HG03378 (cell line): ENCODE results near the gene SGIP1.
"Not testable (repeated sequence)": the region's sequence is repeated elsewhere in the genome, so short reads cannot be mapped to it uniquely, and the experiment has no call there.

Experiments used
- ATAC-seq: cut with Tn5 transposase; IDR thresholded peaks from one replicate; pipeline ENCODE4 v1.9.1; 2021; ENCODE audit warnings: mild to moderate bottlenecking, moderate library complexity; ENCODE audit not compliant: unreplicated experiment

Gene SGIP1

DNA sequence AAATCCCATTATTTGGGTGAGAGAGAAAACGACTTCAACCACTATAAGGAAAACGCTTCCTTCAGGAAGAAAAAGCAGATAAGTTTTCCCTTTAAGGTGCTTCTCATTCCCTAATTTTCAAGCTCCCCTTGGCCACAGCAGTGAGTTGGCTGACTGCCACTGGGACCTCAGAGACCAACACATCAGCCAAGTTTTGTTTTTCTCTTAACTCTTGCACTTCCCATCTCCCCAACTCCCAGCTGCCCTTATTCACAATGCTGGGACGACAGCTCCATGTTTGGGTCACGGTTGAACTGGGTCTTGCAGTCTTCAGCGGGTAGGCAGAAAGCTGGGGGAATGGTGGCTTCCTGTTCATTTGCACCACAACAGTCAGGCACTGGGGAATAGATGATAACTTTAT is 18.9 kb downstream of the SGIP1 start:
- ATAC-seq, result no peak

DNA sequence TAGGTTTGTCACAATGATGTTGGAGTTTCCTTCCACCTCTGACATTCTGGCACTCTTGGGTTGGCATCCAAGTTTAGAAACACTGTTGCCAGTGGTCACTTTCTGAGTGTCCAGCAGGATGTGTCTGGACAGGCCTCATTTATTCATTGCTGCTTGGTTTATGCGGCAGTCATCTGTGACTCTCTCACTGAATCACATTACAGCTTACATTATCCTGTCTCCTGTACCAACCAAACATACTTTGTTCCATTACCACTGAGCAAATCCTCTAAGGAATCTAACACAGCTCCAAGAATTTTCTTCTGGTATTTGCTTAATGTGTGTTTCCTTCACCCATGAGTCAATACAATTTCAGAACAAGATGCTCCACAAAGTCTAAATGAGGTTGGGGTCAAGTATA is 19.9 kb downstream of the SGIP1 start:
- no peak for ATAC-seq

DNA sequence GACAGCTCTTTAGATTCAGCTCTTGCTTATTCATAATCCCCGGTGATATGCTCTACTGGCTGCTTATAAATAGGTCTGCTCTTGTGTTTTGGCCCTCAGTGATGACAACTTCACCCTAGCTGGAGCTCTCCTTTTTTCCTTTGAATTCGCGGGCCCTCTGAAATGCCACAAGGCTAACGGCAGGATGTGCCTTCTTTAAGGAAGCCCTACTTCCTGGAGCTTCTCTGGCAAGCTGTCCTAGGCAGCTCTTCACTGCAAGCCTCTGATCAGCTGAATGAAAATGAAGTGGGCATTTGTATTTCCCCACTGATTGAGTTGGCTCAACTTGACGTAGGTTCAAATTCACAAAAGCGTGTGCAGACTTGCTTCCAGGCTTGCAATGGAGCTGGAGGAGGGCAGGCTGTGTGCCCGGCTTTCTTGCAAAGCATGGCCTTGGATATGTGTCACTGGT is 22.2 kb downstream of the SGIP1 start:
- no peak for ATAC-seq

DNA sequence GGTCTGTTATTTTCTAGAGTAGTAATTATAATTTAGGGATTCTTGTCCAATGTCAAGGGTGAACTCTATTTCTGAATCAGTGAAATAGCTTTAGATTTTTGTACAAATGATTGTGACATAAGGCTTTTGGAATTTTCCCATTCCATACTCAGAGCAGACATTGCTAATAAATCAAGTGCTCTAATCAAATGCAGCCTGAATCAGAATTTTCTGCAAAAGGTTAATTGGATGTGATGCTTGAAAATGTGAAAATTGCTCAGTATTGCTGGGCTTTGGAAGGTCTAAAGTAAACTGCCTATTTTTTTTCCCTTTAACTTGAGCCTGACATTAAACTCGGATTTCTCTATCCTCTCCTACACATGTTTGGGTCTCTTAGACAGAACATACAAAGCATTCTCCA is 23.2 kb downstream of the SGIP1 start:
- no peak for ATAC-seq

DNA sequence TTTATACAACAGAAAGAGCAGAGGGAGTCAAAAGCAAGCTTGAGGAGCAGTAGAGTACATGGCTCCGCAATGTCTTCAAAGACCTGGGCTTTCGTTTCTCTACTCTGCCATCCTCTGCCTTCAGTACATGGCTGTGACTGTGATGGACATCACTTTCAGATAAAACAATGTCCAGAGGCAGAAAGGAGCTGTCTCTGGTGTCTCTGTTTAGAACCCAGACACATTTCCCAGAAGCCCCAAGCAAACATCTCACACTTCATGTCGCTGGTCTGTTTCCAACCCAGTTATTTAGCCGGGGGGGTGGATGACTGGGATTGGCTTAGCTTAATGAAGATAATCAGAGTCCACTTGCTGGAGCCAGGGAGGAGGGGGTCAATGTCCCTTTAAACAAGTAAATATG is 25.6 kb downstream of the SGIP1 start:
- no peak for ATAC-seq

DNA sequence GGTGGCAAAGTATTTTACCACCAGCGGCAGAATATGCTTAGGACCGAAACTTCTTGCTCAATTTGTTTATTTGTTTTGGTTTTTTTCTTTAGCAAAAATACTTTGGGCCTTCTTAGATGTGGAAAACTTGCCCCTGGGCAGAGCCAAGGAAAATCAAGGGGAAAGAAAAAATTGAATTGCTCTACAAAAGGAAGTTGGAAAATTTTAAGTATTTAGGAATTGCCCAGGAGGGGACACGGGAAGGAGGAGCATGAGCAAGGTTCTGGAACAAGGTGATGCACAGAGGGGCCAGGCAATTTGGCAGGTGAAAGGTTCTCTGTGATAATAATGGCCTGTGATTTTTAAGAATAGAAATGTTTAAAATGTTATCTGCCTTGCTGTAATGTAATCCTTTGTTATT is 28.6 kb downstream of the SGIP1 start:
- ATAC-seq, result no peak

DNA sequence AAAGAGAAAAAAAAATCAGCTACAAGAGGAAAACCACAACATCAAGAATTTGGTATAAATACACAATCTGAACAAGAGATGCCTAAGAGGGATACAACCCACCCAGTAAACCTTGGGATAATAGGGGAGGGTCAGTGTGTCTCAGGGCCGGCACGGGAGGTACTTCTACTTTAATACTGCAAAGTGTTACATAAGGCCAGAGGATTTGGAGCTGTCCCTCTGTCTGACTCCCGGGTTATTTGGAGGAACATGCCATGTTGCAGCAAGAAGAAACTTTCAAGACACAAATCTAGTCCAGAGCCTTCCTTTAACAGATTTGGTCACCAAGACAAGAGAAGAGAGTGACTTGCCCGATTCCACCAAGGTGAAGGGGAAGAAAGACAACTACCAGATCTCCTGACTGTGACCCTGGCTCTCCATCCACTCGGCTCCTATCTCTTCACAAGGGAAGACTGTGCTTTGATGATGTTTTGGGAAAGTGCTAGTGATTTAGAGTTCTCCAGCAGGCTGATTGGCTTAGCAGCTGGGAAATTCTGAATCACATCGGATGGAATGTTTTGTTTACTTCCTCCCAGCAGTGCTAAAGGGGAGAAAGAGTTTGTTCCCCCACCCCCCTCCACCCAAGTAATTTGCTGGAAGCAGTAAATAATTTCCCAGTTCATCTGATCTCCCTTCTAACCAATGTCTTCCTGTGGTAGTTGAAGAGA is 29.3 kb downstream of the SGIP1 start:
- ATAC-seq, result no peak

DNA sequence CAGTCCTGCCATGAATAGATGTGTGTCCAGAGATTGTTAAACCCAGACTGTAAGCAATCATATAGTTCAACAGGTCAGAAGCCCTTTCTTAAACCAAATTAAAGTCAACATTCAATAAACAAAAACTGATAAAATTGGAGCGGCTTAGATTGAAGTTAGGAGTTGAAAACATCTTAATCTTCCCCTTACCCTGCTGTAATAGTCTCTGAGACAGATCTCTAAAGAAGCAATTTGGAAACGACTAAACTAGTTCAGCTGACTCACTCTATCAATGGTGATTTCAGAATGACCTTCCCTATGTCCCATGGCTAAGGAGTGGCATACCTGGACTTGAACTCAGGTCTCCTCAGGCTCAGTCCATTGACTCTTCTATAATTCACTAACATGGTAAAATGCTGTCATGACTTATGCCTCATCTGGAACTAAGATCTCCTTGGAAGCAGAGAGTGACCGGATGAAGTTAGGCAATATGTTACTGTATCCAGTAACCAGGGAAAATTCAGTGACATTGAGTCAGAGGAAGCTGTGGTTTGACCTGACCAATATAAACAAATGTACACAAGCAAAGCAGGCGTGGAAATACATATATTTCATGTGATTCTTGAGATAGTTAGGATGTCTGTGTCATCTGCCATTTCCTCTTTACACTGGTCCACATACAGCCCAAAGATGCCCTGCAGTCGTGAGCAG is 30.1 kb downstream of the SGIP1 start:
- no peak for ATAC-seq

DNA sequence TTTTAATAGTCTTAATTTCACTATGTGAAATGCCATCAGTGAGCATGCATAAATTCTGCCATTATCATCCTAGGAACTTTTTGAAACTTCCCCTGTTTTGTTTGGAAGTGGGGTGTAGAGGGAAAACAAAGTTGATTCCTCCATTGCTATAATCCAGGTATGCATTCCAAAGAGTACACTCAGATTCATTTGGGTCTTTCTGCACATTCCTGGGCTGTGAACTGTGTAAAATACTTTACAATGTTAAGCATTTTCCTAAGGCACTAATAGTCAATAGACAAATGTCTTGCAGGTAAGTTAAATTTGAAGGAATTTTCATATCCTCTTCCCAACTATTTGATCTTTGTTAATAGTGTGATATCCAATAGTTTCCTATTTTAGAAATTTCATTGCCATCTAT is 36.2 kb downstream of the SGIP1 start:
- no peak for ATAC-seq

DNA sequence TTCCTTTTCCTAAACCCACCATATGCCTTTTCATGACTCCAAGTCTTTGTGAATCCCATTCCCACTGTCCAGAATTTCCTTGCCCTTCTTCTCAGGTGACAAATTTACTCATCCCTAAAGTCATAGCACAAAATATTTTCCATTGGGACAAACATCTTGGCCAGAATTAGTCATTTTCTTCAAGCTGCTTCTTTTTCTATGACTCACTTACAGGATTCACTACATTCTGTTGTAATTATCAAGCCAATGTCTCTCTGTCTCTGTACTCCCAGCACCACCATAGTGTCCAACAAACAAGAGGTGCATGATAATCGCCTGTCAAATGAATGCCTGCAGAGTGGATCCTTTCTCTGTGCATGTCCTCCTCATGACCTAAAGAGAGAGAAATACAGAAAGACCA is 37.8 kb downstream of the SGIP1 start:
- no peak for ATAC-seq

DNA sequence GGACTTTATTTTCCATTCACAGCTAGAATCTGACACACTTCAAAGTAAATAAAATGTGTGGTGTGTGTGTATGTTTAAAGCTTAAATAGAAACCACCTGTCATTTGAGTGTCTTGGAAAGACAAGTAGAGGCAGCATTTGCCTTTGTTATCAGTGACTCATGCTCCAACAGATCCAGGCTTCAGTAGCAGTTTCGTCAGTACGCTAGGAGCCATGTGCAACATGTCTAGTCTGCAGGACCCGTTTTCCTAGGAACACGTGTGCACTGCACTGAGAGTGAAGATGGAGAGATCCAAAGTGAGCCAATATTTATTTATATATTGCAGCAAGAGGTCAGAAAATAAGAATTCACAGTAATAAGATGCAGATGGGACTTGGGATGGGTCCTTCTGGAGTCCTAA is 41.8 kb downstream of the SGIP1 start:
- ATAC-seq, result no peak

DNA sequence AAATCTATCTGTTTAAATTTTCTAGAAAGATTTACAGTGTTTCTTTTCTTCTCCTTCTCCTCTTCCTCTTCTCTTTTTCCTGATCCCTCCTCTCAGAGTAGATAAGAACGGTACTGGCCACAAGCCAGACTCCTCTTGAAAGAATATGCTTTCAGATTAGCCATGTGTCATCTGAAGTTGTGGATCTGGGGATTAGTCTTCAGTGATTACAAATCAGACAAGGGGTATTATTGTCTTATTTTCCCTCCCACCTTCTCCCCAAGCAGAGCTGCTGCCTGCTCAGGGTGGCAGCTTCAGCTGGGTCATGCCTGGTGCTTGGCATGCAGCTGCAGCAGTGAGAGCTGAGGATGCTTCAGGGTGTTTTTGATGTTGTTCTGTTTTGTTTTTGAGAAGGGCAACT is 42.7 kb downstream of the SGIP1 start:
- ATAC-seq, result no peak

DNA sequence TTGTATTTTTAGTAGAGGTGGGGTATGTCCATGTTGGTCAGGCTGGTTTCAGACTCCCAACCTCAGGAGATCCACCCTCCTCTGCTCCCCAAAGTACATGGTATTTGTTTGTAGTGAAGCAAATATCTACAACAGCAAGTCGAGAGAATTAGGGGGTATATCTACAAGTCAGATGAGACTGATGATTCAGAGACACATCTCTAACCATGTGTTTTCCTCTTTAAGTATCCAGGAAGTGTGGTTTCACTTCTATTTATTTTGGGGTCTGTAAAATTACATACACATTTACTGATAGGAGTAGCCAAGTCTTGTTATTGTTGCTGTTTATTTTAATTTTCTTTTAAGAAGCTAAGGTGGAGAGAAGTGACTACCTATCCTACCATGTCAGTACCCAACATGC is 44.9 kb downstream of the SGIP1 start:
- ATAC-seq, result no peak

DNA sequence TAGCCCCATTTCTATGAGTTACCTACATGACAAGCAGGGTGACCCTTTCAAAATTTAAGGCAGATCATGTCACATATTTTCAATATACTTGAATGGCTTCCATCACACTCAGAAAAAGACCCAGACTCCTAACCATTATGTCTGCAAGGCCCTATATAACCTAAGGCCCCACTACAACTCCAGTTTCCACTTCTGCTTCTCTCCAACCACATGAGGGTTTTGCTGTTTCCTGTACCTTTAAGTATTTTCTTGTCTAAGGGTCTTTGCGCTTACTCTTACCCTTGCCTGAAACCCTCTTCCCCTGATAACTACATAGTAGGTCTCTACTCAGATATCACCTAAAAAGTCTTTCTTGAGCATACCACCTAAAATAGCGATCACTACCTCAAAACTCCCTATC is 46.1 kb downstream of the SGIP1 start:
- no peak for ATAC-seq

DNA sequence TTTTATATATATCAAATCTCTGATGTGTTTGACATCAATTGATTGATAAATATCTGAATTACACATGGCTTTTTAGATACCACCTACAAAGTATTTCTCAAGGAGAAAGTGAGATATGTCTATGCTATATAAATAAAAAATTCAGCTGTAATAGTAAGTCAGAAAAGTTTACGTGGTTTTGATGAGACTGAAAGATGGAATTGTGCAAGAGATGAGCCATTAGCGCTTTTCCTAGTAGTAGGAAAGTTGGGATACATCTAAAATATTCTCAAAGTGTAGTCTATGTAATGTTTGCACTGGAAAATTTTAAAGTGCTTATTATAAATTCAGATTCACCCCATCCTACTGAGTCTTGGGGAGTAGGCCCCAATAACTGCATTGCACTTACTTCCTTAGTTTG is 49.1 kb downstream of the SGIP1 start:
- no peak for ATAC-seq

DNA sequence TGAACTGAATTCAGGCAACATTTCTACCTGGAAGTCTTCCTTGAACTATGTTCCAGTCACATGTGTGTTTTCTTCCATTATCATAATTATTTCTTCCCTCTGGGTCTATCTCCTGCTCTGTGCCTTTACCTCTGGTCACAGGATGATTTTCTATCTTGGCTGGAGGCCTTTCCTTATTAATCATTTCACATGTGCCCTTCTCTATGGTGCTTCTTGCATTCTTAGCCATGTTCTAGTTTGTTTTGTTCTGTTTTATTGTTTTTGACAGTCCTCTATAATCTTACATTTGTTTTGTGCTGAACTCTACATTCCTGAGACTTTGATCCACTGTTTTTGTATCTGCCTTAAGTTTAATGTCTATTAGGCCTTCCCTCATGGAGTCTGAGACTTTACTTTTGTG is 51.0 kb downstream of the SGIP1 start:
- ATAC-seq, result no peak

DNA sequence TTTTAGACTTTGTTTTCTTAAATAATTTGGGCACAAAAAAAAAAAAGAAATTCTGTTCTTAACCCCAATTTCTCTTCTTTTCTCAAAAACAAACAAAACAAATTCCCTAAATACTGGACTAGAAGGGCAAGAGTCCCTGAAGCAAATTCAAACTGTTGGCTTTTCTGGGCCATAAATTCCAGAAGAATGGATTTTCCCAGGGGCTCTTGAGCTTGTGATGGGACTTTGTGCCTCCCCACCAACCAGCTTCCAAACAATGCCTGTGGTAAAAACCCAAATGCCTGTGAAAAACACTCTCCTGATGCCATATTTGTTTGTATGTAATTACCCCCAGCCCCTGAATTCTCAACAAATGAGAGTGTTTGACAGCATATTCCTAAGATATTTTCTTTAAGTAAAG is 55.4 kb downstream of the SGIP1 start:
- ATAC-seq, result no peak

DNA sequence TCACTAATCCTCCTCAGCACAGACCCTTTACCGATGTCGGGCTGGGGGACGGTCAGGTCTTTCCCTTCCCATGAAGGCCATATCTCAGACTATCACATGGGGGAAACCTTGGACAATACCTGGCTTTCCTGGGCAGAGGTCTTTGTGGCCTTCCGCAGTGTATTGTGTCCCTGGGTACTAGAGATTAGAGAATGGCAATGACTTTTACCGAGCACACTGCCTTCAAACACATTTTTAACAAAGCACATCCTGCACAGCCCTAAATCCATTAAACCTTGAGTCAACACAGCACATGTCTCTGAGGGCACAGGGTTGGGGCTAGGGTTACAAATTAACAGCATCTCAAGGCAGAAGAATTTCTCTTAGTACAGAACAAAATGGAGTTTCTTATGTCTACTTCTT is 58.2 kb downstream of the SGIP1 start:
- not testable (repeated sequence) for ATAC-seq

DNA sequence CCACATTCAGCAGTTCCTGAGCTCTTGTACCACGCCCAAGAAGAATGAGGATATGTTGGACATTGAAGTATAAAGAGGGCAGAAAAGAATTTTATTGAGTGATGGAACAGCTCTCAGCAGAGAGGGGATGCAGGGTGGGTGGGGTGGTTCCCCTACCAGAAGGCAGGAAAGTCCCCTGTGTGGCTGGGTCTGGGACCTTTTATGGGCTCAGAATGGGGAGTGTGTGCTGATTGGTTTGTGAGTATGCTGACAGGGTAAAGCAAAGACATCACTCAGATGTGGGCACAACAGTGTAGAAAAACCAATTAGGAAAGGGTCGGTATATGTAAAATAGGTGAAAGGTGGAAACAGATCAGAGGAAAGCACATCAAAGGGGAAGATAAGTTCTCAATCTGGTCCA is 62.2 kb downstream of the SGIP1 start:
- no peak for ATAC-seq

DNA sequence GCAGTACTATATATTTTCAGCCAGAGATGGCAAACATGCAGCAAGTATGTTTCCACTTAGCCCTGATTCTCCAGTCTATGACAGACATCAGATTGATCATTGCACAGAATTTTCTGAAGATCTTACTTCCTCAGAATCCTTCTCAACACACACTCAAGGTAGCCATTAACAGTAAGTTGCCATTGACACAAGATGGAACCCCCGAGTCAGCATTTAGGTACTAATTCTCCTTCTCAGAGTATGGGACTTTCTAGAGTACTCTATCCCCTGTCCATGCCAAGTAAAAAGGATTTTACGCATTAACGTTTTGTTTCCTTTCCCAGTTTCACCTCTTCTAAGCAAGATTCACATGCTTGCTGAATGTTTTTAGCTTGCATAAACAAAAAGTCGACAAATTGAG is 63.5 kb downstream of the SGIP1 start:
- no peak for ATAC-seq

DNA sequence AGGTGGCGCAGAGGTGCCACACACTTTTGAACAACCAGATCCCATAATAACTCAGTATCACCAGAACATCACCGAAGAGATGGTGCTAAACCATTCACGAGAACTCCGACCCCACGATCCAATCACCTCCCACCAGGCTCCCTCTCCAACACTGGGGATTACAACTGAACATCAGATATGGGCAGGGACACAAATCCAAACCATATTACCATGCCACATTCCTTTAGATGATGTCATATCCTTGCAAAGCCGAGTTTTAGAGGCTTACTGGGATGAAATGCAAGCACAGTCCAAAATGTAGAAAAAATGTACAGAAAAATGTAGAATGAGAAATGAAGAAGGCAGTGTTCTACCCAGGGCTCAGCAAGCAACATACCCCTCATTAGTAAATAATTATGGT is 64.7 kb downstream of the SGIP1 start:
- ATAC-seq, result no peak

DNA sequence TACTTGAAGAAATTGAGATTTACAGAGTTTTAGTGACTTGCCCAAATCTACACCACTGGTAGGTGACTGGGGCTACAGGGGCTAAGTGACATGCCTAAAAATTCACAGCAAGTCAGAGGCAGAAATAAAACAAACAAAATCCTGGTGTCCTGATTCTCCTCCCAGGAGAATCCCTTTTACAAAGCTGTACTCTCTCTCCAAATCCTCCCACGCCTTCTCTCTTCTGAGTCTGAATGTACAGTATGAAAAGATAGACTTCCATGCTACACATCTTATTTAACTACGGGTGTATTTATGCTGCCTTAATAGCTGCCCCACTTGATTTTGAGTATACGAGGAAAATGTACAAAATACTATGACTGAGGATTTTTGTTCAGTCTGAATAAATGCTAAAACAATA is 65.4 kb downstream of the SGIP1 start:
- no peak for ATAC-seq
